ENCODE measurements around the gene DDX39B.
A peak's percentile ranks its signal among the peaks of the same experiment; 100 is the strongest.
"Not testable (repeated sequence)": the region's sequence is repeated elsewhere in the genome, so short reads cannot be mapped to it uniquely, and the experiment has no call there.

DDX39B gene

DNA sequence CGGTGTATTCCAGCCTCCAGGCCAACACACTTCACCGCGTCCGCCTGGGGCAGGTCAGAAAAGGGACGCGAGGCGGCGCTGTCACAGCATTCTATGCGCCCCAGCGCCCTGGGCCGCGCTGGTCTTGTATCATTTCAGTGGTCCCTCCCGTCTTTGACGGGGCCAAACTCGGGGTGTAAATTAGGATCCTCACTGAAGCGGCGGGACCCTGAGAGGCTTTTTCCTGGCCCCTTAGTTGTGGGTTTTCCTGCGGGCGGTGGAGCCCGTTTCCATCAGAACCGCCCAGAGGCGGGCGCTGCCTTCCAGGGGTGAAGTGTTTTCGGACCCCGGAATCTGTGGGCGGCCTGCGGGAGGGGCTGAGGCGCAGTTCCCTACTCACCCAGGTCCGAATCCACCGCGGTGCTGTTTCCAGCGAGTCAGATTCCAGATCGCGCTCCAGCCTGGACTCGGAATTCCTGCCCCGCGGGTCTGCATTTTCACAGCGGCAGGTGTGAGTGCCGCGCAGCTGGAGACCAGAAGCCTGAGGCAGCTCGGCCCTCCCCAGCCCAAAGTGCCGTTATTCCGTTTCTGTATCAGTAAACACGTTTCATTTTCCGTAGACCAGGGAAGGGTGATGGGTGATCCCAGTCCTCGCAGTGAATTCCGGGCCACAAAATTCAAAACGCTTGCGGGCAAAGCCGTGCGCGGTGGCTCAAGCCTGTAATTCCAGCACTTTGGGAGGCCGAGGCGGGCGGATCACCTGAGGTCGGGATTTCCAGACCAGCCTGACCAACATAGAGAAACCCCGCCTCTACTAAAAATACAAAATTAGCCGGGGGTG, 47.7 kb downstream of the DDX39B start:
- Histone ChIP-seq H2AFZ (ENCODE audit: low read depth) (peak overlapping the region; percentile 85), H3K79me2 (ENCODE audit: insufficient read depth, low read depth) (peaks cover 24% of the 10 kb centered on the region), H3K9ac (peak overlapping the region; percentile 62), H3K4me2 (peak overlapping the region; percentile 40; the same call in 1 of the 2 replicates), H3K4me1 (ENCODE audit: low read depth, poor library complexity, severe bottlenecking) (peaks cover 24% of the 10 kb centered on the region), H4K20me1 (ENCODE audit: insufficient read depth) (no peaks in the 10 kb centered on the region), H3K27me3 (ENCODE audit: insufficient read depth, low read depth) (no peaks in the 10 kb centered on the region), H3K36me3 (ENCODE audit: insufficient read depth) (no peaks in the 10 kb centered on the region), H3K4me3 (IDR thresholded peaks at IDR 0.05; ENCODE audit: insufficient read depth, low read depth, low read length) (no peak overlapping the region), H3K27ac (peak overlapping the region; percentile 75)
- TF ChIP-seq, protein P1, sequence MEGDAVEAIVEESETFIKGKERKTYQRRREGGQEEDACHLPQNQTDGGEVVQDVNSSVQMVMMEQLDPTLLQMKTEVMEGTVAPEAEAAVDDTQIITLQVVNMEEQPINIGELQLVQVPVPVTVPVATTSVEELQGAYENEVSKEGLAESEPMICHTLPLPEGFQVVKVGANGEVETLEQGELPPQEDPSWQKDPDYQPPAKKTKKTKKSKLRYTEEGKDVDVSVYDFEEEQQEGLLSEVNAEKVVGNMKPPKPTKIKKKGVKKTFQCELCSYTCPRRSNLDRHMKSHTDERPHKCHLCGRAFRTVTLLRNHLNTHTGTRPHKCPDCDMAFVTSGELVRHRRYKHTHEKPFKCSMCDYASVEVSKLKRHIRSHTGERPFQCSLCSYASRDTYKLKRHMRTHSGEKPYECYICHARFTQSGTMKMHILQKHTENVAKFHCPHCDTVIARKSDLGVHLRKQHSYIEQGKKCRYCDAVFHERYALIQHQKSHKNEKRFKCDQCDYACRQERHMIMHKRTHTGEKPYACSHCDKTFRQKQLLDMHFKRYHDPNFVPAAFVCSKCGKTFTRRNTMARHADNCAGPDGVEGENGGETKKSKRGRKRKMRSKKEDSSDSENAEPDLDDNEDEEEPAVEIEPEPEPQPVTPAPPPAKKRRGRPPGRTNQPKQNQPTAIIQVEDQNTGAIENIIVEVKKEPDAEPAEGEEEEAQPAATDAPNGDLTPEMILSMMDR (conservative IDR thresholded peaks at IDR 0.05; ENCODE audit: low read depth, low read length), result peak; percentile 91

DNA sequence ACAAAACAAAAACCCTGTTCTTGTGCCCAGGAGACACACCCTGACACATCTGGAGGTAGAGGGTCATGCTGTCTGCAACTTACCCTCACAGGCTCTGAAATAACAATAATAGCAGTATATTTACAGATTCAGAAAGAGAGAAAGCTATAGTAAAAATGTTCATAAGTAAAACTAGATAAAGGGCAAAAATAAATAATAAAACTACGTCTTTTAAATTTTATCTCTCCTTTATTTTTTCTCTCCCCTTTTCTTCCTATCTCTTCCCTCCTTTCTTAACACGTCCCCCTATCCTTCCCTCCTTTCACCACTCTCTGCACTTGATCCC, 48.3 kb downstream of the DDX39B start:
- H3K36me3 ChIP-seq (ENCODE audit: insufficient read depth); H4K20me1 ChIP-seq (ENCODE audit: insufficient read depth); H3K4me3 ChIP-seq (IDR thresholded peaks at IDR 0.05; ENCODE audit: insufficient read depth, low read depth, low read length); H3K27me3 ChIP-seq (ENCODE audit: insufficient read depth, low read depth): not testable (repeated sequence)
- H3K27ac ChIP-seq, result peak overlapping the region; percentile 75; the same call in 1 of the 2 replicates
- peaks cover 24% of the 10 kb centered on the region for H3K4me1 ChIP-seq (ENCODE audit: low read depth, poor library complexity, severe bottlenecking)
- peak overlapping the region; percentile 40; the same call in 1 of the 2 replicates for H3K4me2 ChIP-seq
- peak overlapping the region; percentile 62; the same call in 1 of the 2 replicates for H3K9ac ChIP-seq
- H3K79me2 ChIP-seq (ENCODE audit: insufficient read depth, low read depth), result peaks cover 18% of the 10 kb centered on the region; the same call in 1 of the 2 replicates
- peak overlapping the region; percentile 85; the same call in 1 of the 2 replicates for H2AFZ ChIP-seq (ENCODE audit: low read depth)

DNA sequence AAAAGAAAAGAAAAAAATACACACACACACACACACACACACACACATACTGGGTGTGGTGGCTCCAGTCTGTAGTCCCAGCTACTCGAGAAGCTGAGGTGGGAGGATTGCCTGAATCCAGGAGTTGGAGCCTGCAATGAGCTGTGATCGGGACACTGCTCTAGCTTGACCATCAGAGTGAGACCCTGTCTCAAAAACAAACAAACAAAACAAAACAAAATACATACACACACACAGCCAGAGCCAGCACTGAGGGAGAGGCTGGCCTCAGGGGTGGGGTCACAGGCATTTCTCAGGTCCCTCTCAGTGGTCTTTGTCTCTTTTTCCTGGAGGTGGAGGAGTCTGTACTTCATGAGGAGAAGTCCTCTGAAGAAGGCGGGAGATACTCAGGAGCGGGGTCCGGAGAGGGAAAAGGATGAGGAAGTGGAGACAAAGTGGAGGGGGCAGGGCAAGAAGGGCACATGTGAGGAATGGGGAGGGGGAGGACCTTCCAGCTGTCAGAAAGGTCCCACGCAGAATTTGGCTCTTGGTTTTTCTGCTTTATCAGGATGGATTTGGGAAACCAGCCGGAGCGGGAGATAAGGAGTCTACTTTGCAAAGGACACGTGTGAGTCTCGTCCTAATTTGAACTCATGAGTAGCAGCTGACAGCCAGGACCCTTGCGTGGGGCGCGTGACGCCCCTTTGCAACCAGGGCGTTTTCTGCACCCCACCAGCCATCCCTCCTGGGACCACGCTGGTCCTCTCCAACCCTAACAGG, 51.5 kb downstream of the DDX39B start:
- H3K27me3 ChIP-seq (ENCODE audit: insufficient read depth, low read depth), result no peaks in the 10 kb centered on the region
- H2AFZ ChIP-seq (ENCODE audit: low read depth), result no peak overlapping the region
- H3K36me3 ChIP-seq (ENCODE audit: insufficient read depth), result no peaks in the 10 kb centered on the region
- H3K79me2 ChIP-seq (ENCODE audit: insufficient read depth, low read depth), result peaks cover 5% of the 10 kb centered on the region; the same call in 1 of the 2 replicates
- no peak overlapping the region for H3K9ac ChIP-seq
- H3K4me3 ChIP-seq (IDR thresholded peaks at IDR 0.05; ENCODE audit: insufficient read depth, low read depth, low read length), result no peak overlapping the region
- H3K4me1 ChIP-seq (ENCODE audit: low read depth, poor library complexity, severe bottlenecking), result peaks cover 19% of the 10 kb centered on the region
- H4K20me1 ChIP-seq (ENCODE audit: insufficient read depth), result no peaks in the 10 kb centered on the region
- H3K27ac ChIP-seq, result no peak overlapping the region
- TF ChIP-seq, protein P1 (conservative IDR thresholded peaks at IDR 0.05; ENCODE audit: low read depth, low read length), result no peak
- H3K4me2 ChIP-seq, result no peak overlapping the region

DNA sequence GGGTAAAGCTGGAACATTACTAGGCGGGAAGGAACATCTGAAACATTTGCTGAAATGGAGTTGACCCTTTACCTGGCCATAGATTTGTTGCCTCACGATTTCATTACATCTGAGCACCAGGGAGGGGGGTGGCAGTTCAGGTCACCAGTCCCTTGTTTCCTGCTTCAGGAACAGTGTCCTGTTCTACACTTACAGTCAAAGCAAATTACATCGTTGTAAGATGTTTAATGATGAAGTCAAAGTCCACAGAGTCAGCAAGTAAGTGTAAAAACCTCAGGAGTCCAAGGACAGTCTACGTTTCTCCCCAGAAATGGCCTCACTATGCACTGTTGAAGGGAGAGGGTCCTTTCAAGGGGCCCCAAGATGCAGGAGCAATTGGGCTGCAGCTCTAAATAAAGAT, 52.7 kb downstream of the DDX39B start:
- Histone ChIP-seq H3K4me1 (ENCODE audit: low read depth, poor library complexity, severe bottlenecking) (peaks cover 19% of the 10 kb centered on the region), H3K36me3 (ENCODE audit: insufficient read depth) (no peaks in the 10 kb centered on the region), H3K79me2 (ENCODE audit: insufficient read depth, low read depth) (no peaks in the 10 kb centered on the region; the same call in 1 of the 2 replicates), H3K27ac (no peak overlapping the region), H2AFZ (ENCODE audit: low read depth) (no peak overlapping the region), H4K20me1 (ENCODE audit: insufficient read depth) (no peaks in the 10 kb centered on the region), H3K4me3 (IDR thresholded peaks at IDR 0.05; ENCODE audit: insufficient read depth, low read depth, low read length) (no peak overlapping the region), H3K9ac (no peak overlapping the region), H3K4me2 (no peak overlapping the region), H3K27me3 (ENCODE audit: insufficient read depth, low read depth) (no peaks in the 10 kb centered on the region)
- TF ChIP-seq, protein P1 (conservative IDR thresholded peaks at IDR 0.05; ENCODE audit: low read depth, low read length), result no peak

DNA sequence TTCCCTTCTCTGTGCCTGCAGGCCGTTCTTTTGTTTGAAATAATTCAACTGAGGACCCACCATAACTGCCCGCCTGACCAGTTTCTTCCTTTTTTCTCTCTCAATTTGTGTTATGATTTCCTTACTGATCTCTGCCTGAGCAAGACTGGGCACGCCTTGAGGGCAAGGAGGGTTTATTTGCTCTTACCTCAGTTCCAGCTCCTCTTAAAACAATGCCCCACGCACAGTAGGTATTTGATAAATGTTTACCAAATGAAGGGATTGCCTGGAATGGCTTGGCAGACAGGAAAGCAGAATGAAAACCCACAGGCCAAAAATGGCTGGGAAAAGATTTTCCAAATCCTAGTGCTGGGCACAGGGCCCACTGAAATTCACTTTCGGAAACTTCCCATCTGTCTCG, 54.1 kb downstream of the DDX39B start:
- not testable (repeated sequence) for H3K4me2 ChIP-seq; H3K27ac ChIP-seq; H3K27me3 ChIP-seq (ENCODE audit: insufficient read depth, low read depth); H3K4me3 ChIP-seq (IDR thresholded peaks at IDR 0.05; ENCODE audit: insufficient read depth, low read depth, low read length); H4K20me1 ChIP-seq (ENCODE audit: insufficient read depth); H2AFZ ChIP-seq (ENCODE audit: low read depth); H3K79me2 ChIP-seq (ENCODE audit: insufficient read depth, low read depth); H3K36me3 ChIP-seq (ENCODE audit: insufficient read depth); H3K9ac ChIP-seq
- peaks cover 12% of the 10 kb centered on the region for H3K4me1 ChIP-seq (ENCODE audit: low read depth, poor library complexity, severe bottlenecking)

DNA sequence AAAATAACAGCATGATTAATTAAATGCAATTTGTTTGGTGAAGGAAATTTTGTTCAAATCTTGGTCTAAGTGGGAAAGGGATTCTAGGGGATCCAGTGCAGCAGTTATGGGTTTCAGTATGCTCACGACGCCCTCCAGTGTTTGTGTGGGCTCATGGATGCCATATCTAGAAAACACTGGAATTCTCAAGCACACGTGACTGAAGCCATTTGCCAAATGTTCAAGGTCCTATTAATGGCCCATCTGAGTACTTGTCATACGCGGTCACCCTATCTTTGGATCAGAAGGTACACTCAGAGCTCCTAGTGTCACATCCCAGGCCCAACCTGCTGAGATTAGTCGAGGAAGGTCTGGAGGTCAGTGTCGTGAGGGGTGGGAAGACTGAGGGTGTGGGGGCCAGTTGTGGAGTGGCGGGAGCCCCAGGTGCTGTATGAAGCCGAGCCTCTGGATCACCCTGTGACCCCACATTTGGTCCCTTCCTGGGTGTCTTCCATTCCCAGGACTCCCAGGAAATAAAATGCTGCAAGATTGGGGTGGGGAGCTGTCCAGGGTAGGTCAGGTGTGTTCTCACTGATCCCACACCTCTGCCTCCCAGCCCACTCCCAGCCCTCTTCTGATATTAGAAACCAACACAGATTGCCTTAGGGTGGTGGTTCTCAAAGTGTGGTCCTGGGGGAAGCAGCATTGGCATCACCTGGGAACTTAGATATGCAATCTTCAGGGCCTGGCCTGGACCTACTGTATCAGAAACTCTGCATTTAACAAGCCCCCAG, 55.6 kb downstream of the DDX39B start:
- H3K4me1 ChIP-seq (ENCODE audit: low read depth, poor library complexity, severe bottlenecking); H2AFZ ChIP-seq (ENCODE audit: low read depth); H3K4me2 ChIP-seq; H3K27me3 ChIP-seq (ENCODE audit: insufficient read depth, low read depth); H4K20me1 ChIP-seq (ENCODE audit: insufficient read depth); H3K36me3 ChIP-seq (ENCODE audit: insufficient read depth); H3K4me3 ChIP-seq (IDR thresholded peaks at IDR 0.05; ENCODE audit: insufficient read depth, low read depth, low read length); H3K79me2 ChIP-seq (ENCODE audit: insufficient read depth, low read depth); H3K9ac ChIP-seq; H3K27ac ChIP-seq: not testable (repeated sequence)
